ENCODE data around the gene MACC1. TPM values are rescaled to one million over a fixed set of nuclear protein-coding genes. Genes with fewer than 3 reads are reported as not detected.
A peak's percentile ranks its signal among the peaks of the same experiment; 100 is the strongest.

The MACC1 gene
- total and polyA plus RNA-seq, 10 of the 15 experiments (the other 5 are each of a cell fraction or from before 2014, with no cell fraction given), result 6.0 to 61.1 (median 12.7) TPM

DNA sequence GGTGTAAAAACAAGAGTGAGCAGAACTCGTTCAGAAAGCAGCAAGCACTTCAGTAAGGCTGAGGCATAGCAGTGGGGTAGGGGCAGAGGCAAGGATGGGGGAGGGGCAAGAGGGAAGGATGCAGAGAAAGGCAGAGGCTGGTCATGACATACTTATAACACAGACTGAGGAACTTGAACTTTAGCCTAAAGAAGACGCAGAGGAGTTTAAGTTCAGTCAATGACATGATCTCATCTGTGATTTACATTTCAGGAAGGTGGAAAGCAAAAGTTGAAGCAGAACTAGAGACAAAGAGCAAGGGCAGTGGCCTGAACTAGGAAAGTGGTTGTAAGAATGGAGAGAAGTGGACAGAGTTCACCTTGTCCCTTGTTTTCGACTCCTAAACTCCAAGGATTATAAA is 15.8 kb downstream of the MACC1 start (continued):
- TF ChIP-seq ZNF687 (IDR thresholded peaks at IDR 0.05) (peak; percentile 68; the same call in 1 of the 2 replicates), CREM (IDR thresholded peaks at IDR 0.05; ENCODE audit: low read depth) (0 out of 2 replicates have a peak, but pooled peaks have one; percentile 10)

DNA sequence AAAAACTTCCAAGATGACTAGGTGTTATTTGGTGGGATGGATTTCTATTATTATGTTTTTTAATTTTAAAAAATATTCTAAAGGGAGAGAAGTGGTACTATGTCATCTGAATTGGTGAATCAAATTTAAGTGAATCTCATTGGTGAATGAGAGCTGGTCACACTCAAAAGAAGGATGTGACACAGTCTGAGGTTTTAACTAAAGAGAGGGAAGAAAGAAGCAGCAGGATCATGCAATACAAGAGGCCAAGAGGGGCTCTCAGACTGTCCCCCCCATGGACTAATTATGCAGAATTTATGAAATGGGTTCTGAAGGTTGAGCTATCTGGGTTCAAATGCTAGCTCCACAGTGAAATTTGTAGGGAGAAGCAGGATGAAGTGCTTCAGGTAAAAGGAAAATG is 16.2 kb downstream of the MACC1 start:
- Histone ChIP-seq H3K79me2 (ENCODE audit: control insufficient read depth, insufficient read depth, low read length) (peaks cover 40% of the 10 kb centered on the region), H3K27ac (ENCODE audit: control insufficient read depth, insufficient read depth) (peak overlapping the region; percentile 34; the same call in 1 of the 2 replicates), H2AFZ (ENCODE audit: control insufficient read depth, low read depth, low read length) (no peak overlapping the region)

More for the DNA sequence above, 16.2 kb downstream of the MACC1 start:
- Histone ChIP-seq H3K36me3 (ENCODE audit: control insufficient read depth in 2 of 2, insufficient read depth in 2 of 2, low read length in 1 of 2) (peaks cover 0 to 2% of the 10 kb centered on the region in 2 experiments; a peak in 2 of 4 replicates), H3K4me3 (no peak overlapping the region), H3K4me2 (ENCODE audit: control insufficient read depth, insufficient read depth) (peak overlapping the region; percentile 6), H4K20me1 (ENCODE audit: control insufficient read depth, insufficient read depth) (no peaks in the 10 kb centered on the region), H3K9me3 (replicated peaks; ENCODE audit: control insufficient read depth, insufficient read depth, low read length) (peaks cover under 1% of the 10 kb centered on the region; the same call in 1 of the 3 replicates), H3K27me3 (replicated peaks in 1 of 2; ENCODE audit: control insufficient read depth in 2 of 2, insufficient read depth in 2 of 2, low read length in 1 of 2) (no peaks in the 10 kb centered on the region), H3K4me1 (ENCODE audit: control insufficient read depth, insufficient read depth, low read length) (peaks cover 21% of the 10 kb centered on the region), H3K9ac (ENCODE audit: control insufficient read depth, insufficient read depth, low read length) (no peak overlapping the region)
- TF ChIP-seq IKZF2 (IDR thresholded peaks at IDR 0.05) (0 out of 4 replicates have a peak, but pooled peaks of 1 of the 2 experiments have one; percentile 31), EP300 (IDR thresholded peaks at IDR 0.05; ENCODE audit: borderline replicate concordance in 1 of 2, control insufficient read depth in 1 of 2, low read depth in 2 of 2, low read length in 2 of 2) (no peak)
- SMC1A ChIA-PET (ENCODE audit: uncharacterized antibody, unreplicated experiment), result interaction anchor here (0.7 to 6.7 kb wide), 9 partner anchors 12 to 110 kb away, joined by 3 to 123 read pairs (median 4); partner anchors contain the start of gene MACC1
- RAD21 ChIA-PET (ENCODE audit: unreplicated experiment), result interaction anchor here (1.0 to 1.6 kb wide), 3 partner anchors 13 to 37 kb away, joined by 6 to 15 read pairs (median 6); no protein-coding TSS in a partner anchor
- POLR2A ChIA-PET, result interaction anchor here (0.6 to 5.0 kb wide), 4 partner anchors 12 to 1316 kb away, joined by 3 to 49 read pairs (median 10); no protein-coding TSS in a partner anchor
- FAIRE-seq, result no peak
- BruUV-seq (replicated peaks), result no TSS peak
- intact Hi-C loops (cut with micrococcal nuclease; ENCODE audit: unreplicated experiment), result loop anchor here (1.0 kb wide), 1 partner anchor 110 kb away; no protein-coding TSS in a partner anchor
- ATAC-seq, result peak; percentile 36
- CTCF ChIA-PET, result interaction anchor here (0.7 to 2.1 kb wide), 7 partner anchors 10 to 35 kb away, joined by 3 to 6 read pairs (median 3); no protein-coding TSS in a partner anchor
- in situ Hi-C loops (cut with MboI), result no loop called here
- DNase-seq (ENCODE audit: low read depth, low spot score), result no peak

Data from GM12878 (cell line).